CD4-positive, alpha-beta T cell treated with Interleukin-6 for 4 hours (primary cell): ENCODE results near the gene TNFRSF12A.
A peak's percentile ranks its signal among the peaks of the same experiment; 100 is the strongest.

Source experiments
- DNase-seq: peaks from one replicate; pipeline ENCODE4 v3.0.0-alpha.2; 2020; ENCODE audit warnings: mixed read lengths

The TNFRSF12A gene

DNA sequence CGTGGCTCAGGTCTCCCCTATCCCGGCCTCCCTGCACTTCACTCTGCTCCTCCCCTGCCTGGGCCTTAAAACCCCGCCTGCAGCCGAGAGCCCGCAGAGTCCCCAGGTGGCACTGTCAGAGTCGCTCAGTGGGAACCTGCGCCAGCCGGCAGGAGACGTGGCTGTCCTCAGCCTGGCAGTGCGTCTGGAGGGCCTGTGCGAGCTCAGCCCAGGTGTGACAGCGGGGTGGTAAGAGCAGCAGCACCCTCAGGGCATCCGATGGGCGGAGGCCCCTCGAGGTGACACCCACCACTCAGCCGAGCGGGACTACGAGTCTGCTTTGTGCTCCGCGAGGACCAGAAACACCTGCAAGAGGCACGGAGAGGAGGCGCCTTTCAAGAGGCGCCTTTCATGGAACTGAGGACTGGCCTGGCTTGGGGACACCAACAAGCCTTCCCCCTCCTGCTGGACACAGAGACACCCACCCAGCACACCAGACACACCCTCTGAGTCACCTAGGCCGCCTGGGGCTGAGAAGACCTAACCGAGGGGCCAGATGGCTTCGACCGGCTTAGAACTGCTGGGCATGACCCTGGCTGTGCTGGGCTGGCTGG, 7.2 kb upstream of the TNFRSF12A start, which contains the start of gene CLDN9:
Gene CLDN9 (plus strand): TSS at position 96 of the 593 bp plus-strand sequence. CDS start 440 bp downstream, at position 536.
- peak; percentile 23 for DNase-seq

DNA sequence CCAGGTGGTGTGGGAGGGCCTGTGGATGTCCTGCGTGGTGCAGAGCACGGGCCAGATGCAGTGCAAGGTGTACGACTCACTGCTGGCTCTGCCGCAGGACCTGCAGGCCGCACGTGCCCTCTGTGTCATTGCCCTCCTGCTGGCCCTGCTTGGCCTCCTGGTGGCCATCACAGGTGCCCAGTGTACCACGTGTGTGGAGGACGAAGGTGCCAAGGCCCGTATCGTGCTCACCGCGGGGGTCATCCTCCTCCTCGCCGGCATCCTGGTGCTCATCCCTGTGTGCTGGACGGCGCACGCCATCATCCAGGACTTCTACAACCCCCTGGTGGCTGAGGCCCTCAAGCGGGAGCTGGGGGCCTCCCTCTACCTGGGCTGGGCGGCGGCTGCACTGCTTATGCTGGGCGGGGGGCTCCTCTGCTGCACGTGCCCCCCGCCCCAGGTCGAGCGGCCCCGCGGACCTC, 6.6 kb upstream of the TNFRSF12A start:
- no peak for DNase-seq

DNA sequence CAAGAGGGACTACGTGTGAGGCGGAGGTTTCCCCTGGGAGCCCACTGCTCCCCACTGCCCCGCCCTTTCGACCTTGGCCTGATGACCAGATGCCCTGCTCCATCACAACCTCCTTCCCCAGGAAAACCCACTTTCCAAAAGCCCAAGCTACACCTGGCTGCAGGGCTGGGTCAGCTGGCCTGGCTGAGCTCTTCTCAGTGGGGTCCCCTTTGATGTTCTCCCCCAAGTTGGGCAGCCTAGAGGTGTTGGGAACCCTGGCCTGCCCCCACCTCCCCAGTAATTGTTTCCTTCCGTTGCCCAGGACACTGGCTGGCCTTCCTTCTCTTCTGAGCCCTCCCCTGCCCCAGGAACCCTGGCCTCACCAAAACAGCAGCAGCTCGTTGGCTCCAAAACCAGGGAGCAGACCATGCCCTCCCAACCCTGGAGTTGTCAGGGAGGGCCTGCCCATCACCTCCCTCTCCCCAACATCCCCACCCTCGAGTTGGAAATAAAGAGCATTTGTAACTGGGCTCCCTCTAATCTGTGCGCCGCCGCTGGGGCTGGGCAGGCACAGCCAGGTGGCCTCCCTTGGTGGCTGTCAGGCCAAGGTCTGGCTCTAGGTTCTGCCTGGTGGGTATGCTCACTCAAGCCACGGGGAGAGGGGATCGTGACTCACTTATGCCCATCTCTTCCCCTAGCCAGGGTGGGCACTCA, 6.0 kb upstream of the TNFRSF12A start:
- no peak for DNase-seq

DNA sequence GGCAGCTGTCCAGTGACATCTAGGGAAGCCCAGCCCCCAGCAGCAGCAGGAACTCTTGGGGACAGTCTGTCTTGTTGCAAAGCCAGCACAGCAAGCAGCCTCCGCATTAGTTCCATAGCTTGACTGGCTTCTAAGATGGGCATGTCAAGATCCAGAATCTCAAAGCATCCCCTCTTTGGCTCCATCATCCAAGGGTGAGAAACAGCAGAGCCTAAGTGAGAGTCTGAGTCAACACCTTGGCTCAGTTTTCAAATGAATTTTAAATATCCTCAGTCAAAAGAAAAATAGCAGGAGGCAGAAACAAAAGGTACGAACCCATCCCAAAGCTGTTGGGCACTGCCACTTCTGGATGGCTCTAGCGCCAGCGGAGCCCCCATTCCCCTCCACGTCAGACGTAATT, 5.2 kb upstream of the TNFRSF12A start:
- no peak for DNase-seq

DNA sequence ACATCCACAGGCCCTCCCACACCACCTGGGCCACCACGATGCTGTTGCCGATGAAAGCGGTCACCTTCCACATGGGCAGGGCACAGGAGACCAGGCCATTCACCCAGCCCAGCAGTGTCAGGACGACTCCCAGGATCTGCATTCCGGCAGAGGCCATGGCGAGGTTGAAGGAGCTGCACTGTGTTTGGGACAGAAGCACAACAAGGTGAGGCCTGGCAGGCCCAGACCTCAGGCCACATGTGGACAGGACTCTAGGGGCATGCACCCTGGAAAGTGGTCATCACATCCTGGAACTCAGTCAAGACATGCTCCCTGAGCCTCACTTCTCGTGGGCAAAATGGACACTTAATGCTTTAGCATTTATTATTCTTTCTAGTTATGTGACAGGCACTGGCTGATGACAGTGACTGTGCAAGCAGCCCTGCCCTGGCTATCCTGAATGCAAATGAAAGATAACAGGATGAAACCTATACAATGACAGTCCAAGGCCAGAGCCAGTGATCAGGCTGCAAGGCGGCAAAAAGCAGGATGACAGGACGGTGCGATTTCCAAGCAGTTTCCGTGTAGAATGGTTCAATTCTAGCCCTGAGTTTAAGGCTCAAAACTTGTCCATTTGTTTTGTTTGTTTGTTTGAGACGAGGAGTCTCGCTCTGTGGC, 4.2 kb upstream of the TNFRSF12A start:
- no peak for DNase-seq

DNA sequence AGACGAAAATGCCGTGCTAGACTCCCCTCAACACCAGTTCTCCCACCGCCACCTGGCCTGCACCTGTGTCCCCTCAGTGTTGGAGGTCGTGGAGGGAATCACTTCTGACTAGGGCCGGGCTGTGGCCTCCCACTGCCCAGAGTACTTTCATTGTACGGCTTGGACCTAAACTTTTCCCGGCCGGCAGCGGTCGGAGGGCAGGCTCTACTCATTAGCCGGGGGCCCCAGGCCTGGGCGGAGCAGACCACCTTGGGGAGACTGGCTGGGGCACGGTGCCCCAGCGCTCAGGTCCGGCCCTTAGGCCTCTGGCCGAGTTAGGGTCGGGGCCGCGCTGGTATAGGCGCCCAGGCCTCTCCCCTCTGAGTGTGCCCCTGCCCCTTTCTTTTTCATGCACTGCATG, 2.8 kb upstream of the TNFRSF12A start:
- no peak for DNase-seq

DNA sequence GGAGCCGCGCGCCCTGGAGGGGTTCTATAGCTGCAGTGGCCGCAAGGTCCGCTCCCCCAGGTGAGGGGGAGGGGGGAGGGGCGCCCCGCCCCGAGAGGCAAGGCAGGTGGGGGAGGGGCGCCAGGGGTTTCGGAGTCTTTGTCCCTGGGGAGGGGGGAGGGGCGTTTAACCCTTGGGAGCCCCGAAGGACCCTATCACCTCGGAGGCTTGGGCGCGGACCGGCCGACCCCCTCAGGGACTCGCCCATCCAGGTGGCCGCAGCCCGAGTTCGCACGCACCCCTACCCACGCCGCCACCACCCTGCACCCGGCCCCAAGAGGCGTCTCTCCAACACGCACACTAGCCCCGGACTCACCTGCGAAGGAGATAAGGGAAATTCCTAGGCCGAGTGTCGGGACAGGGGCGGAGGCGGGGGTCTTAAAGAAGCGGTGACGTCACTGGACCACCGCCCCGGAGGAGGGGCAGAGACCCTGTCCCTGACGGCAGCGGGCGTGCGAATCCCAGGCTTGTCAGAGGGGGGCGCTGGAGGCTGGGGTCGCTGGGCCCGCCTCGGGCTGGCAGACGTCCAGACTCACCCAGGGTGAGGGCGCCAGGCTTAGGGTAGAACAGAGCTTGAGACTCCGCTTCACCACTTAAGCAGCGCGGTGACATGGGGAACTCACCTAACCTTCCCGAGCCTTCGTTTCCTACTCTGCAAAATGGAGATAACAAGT, 2.2 kb upstream of the TNFRSF12A start, which contains the start of gene CLDN6:
Gene CLDN6 (minus strand): TSS at position 390 of the 713 bp plus-strand sequence. CDS start 2,162 bp downstream, outside the sequence.
- peak; percentile 57 for DNase-seq

DNA sequence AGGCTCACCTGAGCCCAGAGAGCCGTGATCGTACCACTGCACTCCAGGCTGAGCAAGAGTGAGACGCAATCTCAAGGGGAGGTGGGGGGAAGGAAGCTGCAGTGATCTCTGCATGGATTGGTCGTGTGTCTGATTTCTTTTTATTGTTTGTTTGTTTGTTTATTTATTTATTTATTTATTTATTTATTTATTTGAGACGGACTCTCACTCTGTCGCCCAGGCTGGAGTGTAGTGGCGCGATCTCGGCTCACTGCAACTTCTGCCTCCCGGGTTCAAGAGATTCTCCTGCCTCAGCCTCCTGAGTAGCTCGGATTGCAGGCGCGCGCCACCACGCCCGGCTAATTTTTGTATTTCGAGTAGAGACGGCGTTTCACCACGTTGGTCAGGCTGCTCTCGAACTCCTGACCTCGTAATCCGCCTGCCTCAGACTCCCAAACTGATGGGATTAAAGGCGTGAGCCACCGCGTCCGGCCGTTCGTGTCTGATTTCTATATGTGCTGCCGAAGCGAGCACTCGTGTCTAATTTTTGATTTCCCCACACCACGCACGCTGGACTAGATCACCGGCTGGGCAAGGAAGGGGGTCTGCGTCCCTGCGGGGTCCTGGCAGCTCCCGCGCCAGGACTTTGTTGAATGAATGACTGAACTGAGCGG, 448 bp upstream of the TNFRSF12A start:
- no peak for DNase-seq

DNA sequence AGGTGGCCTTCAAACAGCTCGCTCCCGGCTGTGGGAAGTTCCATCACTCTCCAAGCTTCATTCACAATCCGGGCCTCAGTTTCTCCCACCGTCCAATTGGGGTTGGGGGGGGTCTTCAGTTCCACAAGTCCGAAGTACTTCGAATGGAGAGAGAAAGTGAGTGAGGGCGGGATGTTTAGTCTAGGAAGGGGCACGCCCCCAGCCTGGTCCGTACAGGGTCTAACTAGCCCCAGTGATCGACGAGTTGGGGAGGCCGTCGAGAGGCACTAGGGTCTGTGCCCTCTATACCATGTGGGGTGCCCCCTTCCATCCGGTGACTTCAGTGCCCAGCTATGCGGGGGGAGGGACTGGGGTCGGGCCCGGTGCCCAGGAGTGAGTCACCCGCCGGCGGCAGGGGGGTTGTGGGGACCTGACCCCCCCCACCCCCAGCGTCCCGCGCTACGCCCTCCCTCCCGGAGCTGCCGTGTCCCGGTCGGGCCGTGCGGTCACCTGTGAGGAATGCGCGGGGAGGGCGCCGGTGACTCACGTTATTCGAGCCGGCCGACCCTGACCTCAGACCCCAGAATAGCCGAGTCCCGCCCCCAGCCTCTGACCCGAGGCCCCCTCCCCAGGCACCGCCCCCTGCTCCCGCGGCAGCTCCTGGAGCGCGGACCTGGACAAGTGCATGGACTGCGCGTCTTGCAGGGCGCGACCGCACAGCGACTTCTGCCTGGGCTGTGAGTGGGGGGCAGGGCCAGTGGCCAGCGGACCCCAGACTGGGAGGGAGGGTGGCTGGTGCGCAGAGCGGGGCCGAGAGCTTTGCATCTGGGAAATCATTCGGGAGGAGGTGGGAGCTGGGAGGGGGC, 658 bp downstream of the TNFRSF12A start:
- DNase-seq: peak; percentile 89

DNA sequence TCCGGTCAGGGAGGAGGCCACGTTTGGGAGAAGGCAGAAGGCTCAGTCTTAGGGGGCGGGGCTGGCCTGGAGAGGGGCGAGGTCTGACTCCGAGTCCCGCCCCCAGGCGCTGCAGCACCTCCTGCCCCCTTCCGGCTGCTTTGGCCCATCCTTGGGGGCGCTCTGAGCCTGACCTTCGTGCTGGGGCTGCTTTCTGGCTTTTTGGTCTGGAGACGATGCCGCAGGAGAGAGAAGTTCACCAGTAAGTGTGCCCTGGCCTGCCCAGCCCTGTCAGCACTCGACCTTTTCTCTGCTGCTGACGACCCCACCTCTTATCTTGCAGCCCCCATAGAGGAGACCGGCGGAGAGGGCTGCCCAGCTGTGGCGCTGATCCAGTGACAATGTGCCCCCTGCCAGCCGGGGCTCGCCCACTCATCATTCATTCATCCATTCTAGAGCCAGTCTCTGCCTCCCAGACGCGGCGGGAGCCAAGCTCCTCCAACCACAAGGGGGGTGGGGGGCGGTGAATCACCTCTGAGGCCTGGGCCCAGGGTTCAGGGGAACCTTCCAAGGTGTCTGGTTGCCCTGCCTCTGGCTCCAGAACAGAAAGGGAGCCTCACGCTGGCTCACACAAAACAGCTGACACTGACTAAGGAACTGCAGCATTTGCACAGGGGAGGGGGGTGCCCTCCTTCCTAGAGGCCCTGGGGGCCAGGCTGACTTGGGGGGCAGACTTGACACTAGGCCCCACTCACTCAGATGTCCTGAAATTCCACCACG, 1.5 kb downstream of the TNFRSF12A start:
- peak; percentile 91 for DNase-seq

DNA sequence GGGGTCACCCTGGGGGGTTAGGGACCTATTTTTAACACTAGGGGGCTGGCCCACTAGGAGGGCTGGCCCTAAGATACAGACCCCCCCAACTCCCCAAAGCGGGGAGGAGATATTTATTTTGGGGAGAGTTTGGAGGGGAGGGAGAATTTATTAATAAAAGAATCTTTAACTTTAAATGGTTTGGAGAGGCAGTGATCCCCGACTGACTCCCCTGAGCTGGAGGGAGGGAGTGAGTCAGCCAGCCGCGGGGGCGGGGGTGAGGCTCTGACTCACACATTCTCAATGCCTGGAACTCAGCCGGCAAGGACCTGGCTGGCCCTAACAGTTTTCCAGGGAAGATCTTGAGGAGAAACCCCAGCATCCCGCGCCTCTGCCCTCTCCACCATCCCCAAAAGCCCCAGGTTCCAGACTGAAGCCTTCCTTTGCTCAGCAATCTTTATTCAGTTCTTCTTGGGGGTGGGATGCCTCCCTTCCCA, 2.1 kb downstream of the TNFRSF12A start:
- peak; percentile 92 for DNase-seq

DNA sequence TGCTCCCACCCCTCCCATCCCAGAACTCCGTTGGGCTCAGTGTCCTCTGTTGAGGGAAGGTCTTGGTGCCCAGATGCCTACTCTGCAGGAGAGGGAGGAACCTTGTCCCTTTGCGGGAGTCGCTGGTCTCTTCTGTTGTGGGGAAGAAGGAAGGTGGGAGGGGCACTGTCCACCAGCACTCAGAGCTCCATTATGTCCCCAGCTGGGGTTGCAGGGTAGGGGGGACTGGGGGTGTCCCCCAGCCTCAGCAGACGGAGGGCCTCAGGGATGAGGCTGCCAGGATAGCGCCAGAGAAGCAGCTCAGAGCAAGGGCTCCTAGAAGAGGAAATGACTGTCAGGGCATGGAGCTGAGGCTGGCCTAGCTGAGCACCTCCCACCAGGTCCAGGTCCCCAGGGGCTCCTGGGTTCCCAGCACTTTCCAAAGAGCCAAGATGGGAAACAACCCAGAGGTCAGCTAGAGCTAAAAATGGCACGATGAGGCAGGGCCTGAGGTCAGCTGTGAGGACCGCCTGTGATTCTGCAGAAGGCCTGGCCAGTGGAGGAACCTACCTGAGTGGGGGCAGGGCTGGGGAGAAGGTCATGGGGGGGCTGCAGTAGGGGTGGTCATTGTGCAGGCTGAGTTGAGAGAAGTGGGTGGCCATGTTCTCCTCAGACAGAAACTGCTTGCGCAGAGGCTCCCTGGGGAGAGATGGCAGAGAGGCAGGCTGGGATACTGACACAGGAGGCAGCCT, 2.7 kb downstream of the TNFRSF12A start:
- peak; percentile 44 for DNase-seq

DNA sequence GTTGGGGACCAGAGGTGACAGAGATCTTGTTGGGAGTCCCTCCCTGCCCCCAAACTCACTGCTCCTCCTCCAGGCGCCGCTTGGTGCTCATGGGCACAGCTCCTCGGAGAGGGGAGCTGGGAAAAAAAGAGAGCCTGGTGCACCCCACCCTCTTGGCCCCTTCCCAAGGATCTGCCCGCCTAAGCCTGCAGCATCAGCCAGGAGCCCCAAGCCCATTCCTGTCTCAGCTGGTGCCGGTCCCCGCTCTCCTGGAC, 3.2 kb downstream of the TNFRSF12A start:
- peak; percentile 41 for DNase-seq

DNA sequence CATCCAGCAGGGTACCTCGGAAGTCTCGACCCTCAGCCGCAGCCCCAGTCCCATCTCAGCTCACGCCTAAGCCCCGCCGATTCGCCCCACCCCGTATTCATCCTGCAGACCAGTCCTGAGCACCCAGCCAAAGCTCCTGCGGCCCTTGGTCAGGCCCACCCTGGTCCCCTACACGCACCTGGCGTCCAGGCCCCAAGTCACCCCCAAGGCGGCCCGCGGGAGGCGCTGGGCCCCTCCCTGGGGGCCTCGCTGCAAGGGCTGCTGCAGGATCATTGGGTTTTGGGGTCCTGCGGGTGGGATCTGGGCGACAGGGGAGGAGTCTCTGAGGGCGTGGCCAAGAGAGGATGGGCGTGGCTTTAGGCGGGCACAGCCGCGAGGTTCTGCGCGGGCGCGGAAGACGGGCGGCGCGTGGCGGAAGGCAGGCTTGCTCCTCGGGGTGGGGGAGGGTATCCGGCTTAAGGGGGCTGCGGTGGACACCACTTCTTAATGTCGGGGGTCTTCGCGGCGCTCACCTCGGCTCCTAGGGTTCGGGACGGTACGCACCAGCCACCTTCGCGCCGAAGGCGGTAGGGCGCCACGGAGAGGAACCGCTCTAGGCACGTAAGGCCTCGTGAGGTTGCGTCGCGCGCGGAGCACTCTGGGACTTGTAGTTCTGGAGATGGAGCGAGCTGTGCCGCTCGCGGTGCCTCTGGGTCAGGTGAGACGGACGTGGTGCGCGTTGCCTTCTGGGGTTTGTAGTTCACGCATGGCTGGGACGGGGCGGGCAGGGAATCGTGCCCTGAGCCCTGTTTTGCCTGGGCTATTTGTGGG, 3.7 kb downstream of the TNFRSF12A start, which contains the start of the genes HCFC1R1 and THOC6:
Gene HCFC1R1 (minus strand): TSS at position 274 of the 810 bp plus-strand sequence. CDS start 1 bp downstream, at position 273.
Gene THOC6 (plus strand): TSS at position 367 of the 810 bp plus-strand sequence. CDS start 292 bp downstream, at position 659.
- peak; percentile 97 for DNase-seq

DNA sequence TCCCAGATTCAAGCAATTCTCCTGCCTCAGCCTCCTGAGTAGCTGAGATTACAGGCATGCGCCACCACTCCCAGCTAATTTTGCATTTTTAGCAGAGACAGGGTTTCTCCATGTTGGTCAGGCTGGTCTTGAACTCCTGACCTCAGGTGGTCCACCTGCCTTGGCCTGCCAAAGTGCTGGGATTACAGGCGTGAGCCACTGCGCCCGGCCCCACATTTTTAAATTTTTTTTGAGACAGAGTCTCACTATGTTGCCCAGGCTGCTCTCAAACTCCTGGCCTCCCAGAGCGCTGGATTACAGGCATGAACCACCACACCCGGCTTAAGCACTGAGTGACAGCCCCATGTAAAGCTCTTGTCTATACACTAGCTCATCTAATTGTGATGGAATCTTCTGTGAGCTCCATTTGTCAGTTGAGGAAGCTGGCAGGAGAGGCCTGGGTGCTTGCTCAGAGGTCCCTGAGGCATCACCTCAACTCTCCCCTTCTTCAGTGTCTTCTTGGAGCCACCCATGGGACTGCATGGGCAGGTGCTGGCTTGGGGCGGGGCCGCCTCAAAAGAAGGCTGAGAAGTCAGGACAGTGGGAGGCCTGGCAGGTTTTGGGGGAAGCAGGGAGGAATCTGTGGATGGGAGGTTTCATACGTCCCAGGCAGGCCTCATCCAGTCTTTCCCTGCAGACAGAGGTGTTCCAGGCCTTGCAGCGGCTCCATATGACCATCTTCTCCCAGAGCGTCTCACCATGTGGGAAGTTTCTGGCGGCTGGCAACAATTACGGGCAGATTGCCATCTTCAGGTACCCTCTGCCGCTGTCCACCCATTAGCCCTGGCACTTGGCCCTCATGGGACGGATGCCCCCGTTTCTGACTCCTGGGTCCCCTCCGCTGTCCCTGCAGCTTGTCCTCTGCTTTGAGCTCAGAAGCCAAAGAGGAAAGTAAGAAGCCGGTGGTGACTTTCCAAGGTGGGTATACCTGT, 5.1 kb downstream of the TNFRSF12A start:
- no peak for DNase-seq

DNA sequence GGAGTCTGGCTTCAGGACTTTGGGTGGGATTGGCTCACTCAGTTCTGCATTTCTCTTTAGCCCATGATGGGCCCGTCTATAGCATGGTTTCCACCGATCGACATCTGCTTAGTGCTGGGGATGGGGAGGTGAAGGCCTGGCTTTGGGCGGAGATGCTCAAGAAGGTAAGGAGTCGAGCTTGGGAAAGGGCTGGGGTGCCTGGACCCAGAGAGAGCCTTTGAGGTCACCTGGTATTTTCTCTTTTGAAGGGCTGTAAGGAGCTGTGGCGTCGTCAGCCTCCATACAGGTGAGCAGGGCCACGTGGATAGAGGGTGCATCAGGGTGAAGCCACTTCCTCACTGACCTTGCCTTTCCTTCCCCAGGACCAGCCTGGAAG, 5.8 kb downstream of the TNFRSF12A start:
- no peak for DNase-seq

DNA sequence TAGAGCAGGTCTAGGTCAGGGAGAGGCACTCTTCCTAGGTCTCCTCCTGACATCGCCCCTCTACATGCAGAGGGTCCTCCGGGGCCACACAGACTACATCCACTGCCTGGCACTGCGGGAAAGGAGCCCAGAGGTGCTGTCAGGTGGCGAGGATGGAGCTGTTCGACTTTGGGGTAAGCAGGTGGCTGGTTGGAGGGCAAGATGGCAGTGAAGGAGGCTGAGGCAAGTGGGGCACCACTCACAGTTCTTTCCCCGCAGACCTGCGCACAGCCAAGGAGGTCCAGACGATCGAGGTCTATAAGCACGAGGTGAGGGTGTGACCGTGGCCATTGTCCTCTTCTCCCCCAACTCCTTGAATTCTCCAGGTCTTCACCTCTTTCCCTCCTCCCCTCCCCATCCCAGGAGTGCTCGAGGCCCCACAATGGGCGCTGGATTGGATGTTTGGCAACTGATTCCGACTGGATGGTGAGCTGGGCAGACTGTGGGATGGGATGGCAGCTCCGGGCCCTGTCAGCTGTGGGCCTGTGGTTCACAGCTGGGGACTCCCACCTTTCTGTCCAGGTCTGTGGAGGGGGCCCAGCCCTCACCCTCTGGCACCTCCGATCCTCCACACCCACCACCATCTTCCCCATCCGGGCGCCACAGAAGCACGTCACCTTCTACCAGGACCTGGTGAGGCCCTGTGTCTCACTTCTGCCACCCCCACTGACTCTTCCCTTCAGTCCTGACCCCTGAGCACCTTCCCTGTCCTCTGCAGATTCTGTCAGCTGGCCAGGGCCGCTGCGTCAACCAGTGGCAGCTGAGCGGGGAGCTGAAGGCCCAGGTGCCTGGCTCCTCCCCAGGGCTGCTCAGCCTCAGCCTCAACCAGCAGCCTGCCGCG, 6.7 kb downstream of the TNFRSF12A start:
- no peak for DNase-seq
